ENCODE data around the gene LRRC75B. TPM values are rescaled to one million over a fixed set of nuclear protein-coding genes. Genes with fewer than 3 reads are reported as not detected.
"Not testable (repeated sequence)": the region's sequence is repeated elsewhere in the genome, so short reads cannot be mapped to it uniquely, and the experiment has no call there.

Gene LRRC75B
- total RNA-seq, 1 donor from 2014 or later = 4.7 TPM

GRCh38 chr22:24614794-24615193 lies 21.9 kb upstream of the LRRC75B start:
- DNase-seq (ENCODE audit: low spot score); H3K27ac Mint-ChIP-seq; H3K4me1 Mint-ChIP-seq (ENCODE audit: low read depth); H3K4me3 Mint-ChIP-seq (ENCODE audit: low read depth); H3K27me3 Mint-ChIP-seq (ENCODE audit: low read depth); H3K9me3 Mint-ChIP-seq; intact Hi-C loops (cut with micrococcal nuclease): not testable (repeated sequence)
- peaks cover 10% of the 10 kb centered on the region for H3K36me3 Mint-ChIP-seq (ENCODE audit: low read depth)

GRCh38 chr22:24609888-24610287 lies 17.0 kb upstream of the LRRC75B start:
- H3K9me3 Mint-ChIP-seq; DNase-seq (ENCODE audit: low spot score); H3K27ac Mint-ChIP-seq; H3K27me3 Mint-ChIP-seq (ENCODE audit: low read depth); H3K36me3 Mint-ChIP-seq (ENCODE audit: low read depth); H3K4me3 Mint-ChIP-seq (ENCODE audit: low read depth); intact Hi-C loops (cut with micrococcal nuclease); H3K4me1 Mint-ChIP-seq (ENCODE audit: low read depth): not testable (repeated sequence)

- peak overlapping the region; percentile 47 for H3K27ac Mint-ChIP-seq
Observed at GRCh38 chr22:24608327-24608726, 15.5 kb upstream of the LRRC75B start.

GRCh38 chr22:24607429-24607983 lies 14.6 kb upstream of the LRRC75B start:
- H3K9me3 Mint-ChIP-seq; H3K27me3 Mint-ChIP-seq (ENCODE audit: low read depth): not testable (repeated sequence)

More at GRCh38 chr22:24608327-24608726, 15.5 kb upstream of the LRRC75B start:
- Mint-ChIP-seq H3K4me1 (ENCODE audit: low read depth) (peaks cover 20% of the 10 kb centered on the region), H3K4me3 (ENCODE audit: low read depth) (peak overlapping the region; percentile 88)
- DNase-seq (ENCODE audit: low spot score); intact Hi-C loops (cut with micrococcal nuclease); H3K36me3 Mint-ChIP-seq (ENCODE audit: low read depth); H3K9me3 Mint-ChIP-seq; H3K27me3 Mint-ChIP-seq (ENCODE audit: low read depth): not testable (repeated sequence)

GRCh38 chr22:24606340-24606739 lies 13.5 kb upstream of the LRRC75B start:
- H3K27me3 Mint-ChIP-seq (ENCODE audit: low read depth); DNase-seq (ENCODE audit: low spot score): not testable (repeated sequence)

More at GRCh38 chr22:24607429-24607983, 14.6 kb upstream of the LRRC75B start:
- H3K4me3 Mint-ChIP-seq (ENCODE audit: low read depth) = peak overlapping the region; percentile 88
- H3K4me1 Mint-ChIP-seq (ENCODE audit: low read depth) = peaks cover 23% of the 10 kb centered on the region
- H3K36me3 Mint-ChIP-seq (ENCODE audit: low read depth); intact Hi-C loops (cut with micrococcal nuclease): not testable (repeated sequence)
- DNase-seq (ENCODE audit: low spot score) = peak; percentile 45
- peak overlapping the region; percentile 98 for H3K27ac Mint-ChIP-seq

GRCh38 chr22:24603770-24604629 lies 11.1 kb upstream of the LRRC75B start:
- peak overlapping the region; percentile 80 for H3K27ac Mint-ChIP-seq

More at GRCh38 chr22:24606340-24606739, 13.5 kb upstream of the LRRC75B start:
- Mint-ChIP-seq H3K4me1 (ENCODE audit: low read depth) (peaks cover 31% of the 10 kb centered on the region), H3K27ac (peak overlapping the region; percentile 42), H3K4me3 (ENCODE audit: low read depth) (peak overlapping the region; percentile 8)
- H3K9me3 Mint-ChIP-seq; H3K36me3 Mint-ChIP-seq (ENCODE audit: low read depth); intact Hi-C loops (cut with micrococcal nuclease): not testable (repeated sequence)

GRCh38 chr22:24602847-24603769 lies 10.2 kb upstream of the LRRC75B start, which contains the start of gene GGT1:
Gene GGT1, plus strand, starts transcription at chr22:24603193. Its CDS starts 7,889 bp downstream, at chr22:24611082.
- peaks cover 35% of the 10 kb centered on the region for H3K4me1 Mint-ChIP-seq (ENCODE audit: low read depth)
- peak within 1 kb of the TSS; percentile 59 for H3K4me3 Mint-ChIP-seq (ENCODE audit: low read depth)
- H3K27ac Mint-ChIP-seq = peak within 1 kb of the TSS; percentile 80
- not testable (repeated sequence) for H3K36me3 Mint-ChIP-seq (ENCODE audit: low read depth); H3K9me3 Mint-ChIP-seq; DNase-seq (ENCODE audit: low spot score); H3K27me3 Mint-ChIP-seq (ENCODE audit: low read depth)
- intact Hi-C loops (cut with micrococcal nuclease) = loop anchor here (5.0 kb wide), 1 partner anchor 46 kb away; the partner anchor contains the start of genes GUCD1 and SNRPD3

More at GRCh38 chr22:24603770-24604629, 11.1 kb upstream of the LRRC75B start:
- H3K27me3 Mint-ChIP-seq (ENCODE audit: low read depth); H3K36me3 Mint-ChIP-seq (ENCODE audit: low read depth); DNase-seq (ENCODE audit: low spot score); H3K9me3 Mint-ChIP-seq: not testable (repeated sequence)
- H3K4me1 Mint-ChIP-seq (ENCODE audit: low read depth) = peaks cover 35% of the 10 kb centered on the region
- intact Hi-C loops (cut with micrococcal nuclease) = loop anchor here (5.0 kb wide), 1 partner anchor 47 kb away; the partner anchor contains the start of genes GUCD1 and SNRPD3
- H3K4me3 Mint-ChIP-seq (ENCODE audit: low read depth) = peak overlapping the region; percentile 59

- not testable (repeated sequence) for H3K27ac Mint-ChIP-seq; H3K9me3 Mint-ChIP-seq; H3K36me3 Mint-ChIP-seq (ENCODE audit: low read depth); H3K4me3 Mint-ChIP-seq (ENCODE audit: low read depth); DNase-seq (ENCODE audit: low spot score); H3K27me3 Mint-ChIP-seq (ENCODE audit: low read depth)
- peaks cover 32% of the 10 kb centered on the region for H3K4me1 Mint-ChIP-seq (ENCODE audit: low read depth)
- intact Hi-C loops (cut with micrococcal nuclease) = loop anchor here (5.0 kb wide), 1 partner anchor 45 kb away; the partner anchor contains the start of genes GUCD1 and SNRPD3
Observed at GRCh38 chr22:24602105-24602749, 9.4 kb upstream of the LRRC75B start.

- no peaks in the 10 kb centered on the region for H3K36me3 Mint-ChIP-seq (ENCODE audit: low read depth)
- DNase-seq (ENCODE audit: low spot score) = no peak
- intact Hi-C loops (cut with micrococcal nuclease) = loop anchor here (5.0 kb wide), 1 partner anchor 44 kb away; the partner anchor contains the start of genes GUCD1 and SNRPD3
- peak overlapping the region; percentile 70 for H3K27ac Mint-ChIP-seq
- no peaks in the 10 kb centered on the region for H3K9me3 Mint-ChIP-seq
- H3K4me1 Mint-ChIP-seq (ENCODE audit: low read depth) = peaks cover 31% of the 10 kb centered on the region
- H3K4me3 Mint-ChIP-seq (ENCODE audit: low read depth) = no peak overlapping the region
- no peaks in the 10 kb centered on the region for H3K27me3 Mint-ChIP-seq (ENCODE audit: low read depth)
Observed at GRCh38 chr22:24601217-24602104, 8.6 kb upstream of the LRRC75B start.

GRCh38 chr22:24599958-24600715 lies 7.3 kb upstream of the LRRC75B start:
- Mint-ChIP-seq H3K4me1 (ENCODE audit: low read depth) (peaks cover 28% of the 10 kb centered on the region), H3K27ac (peak overlapping the region; percentile 38)
- H3K27me3 Mint-ChIP-seq (ENCODE audit: low read depth); DNase-seq (ENCODE audit: low spot score); H3K36me3 Mint-ChIP-seq (ENCODE audit: low read depth); H3K4me3 Mint-ChIP-seq (ENCODE audit: low read depth); H3K9me3 Mint-ChIP-seq: not testable (repeated sequence)
- intact Hi-C loops (cut with micrococcal nuclease) = loop anchor here (5.0 kb wide), 1 partner anchor 43 kb away; the partner anchor contains the start of genes GUCD1 and SNRPD3

All from activated T-helper 2 cell treated with anti-CD3 and anti-CD28 coated beads, Interferon-gamma antibody, Interleukin-2, Interleukin-4, amounts not matched to agents 10 μg/mL and 5 μg/mL and 100 μg/mL, durations not matched to agents 14 hours and 24 hours and 36 hours (primary cell).